HepG2 (cell line): ENCODE data around the gene NR4A2. TPM values are rescaled to one million over a fixed set of nuclear protein-coding genes. Genes with fewer than 3 reads are reported as not detected.

Experiments used
- ATAC-seq: fragments of 200-7000 bp; cut with Tn5 transposase; 3 replicates; pipeline ENCODE4 v1.9.1; 2020; ENCODE audit warnings: mild to moderate bottlenecking, moderate library complexity
- BruUV-seq: library from RNA; stranded (reverse); fragments of 400-500 nt; replicated peaks from 2 replicates; lab custom pipeline; 2021; lab: Mats Ljungman, UMichigan
- CTCF ChIA-PET: fragments of 300-600 bp; formaldehyde crosslinking; extraction: SDS; loops from one replicate; lab custom pipeline; 2021; ENCODE audit warnings: low total read pairs, inconsistent platforms, low intra/inter-chr PET ratio; lab: Yijun Ruan, JAX
- POLR2A ChIA-PET: fragments of 350-600 bp; sonication (Branson Sonifier 250); formaldehyde crosslinking; loops from one replicate; lab custom pipeline; 2020; ENCODE audit warnings: antibody characterized with exemption, inconsistent platforms; lab: Yijun Ruan, JAX
- DNase-seq: peaks from one replicate; pipeline ENCODE4 v3.0.0-alpha.2; 2015; ENCODE audit warnings: low spot score
- FAIRE-seq: peaks from 3 replicates; lab custom pipeline; 2011; peaks lifted over from hg19 to GRCh38; lab: Jason Lieb, UNC
- H2AFZ ChIP-seq: one replicate; pipeline ENCODE4 v1.6.1; 2011; ENCODE audit warnings: low read length, inconsistent platforms
- H3K27ac ChIP-seq: fragments of 300-600 bp; 3 replicates; pipeline ENCODE4 v1.8.0; 2011; ENCODE audit warnings: mixed run types, mild to moderate bottlenecking, mixed read lengths, low read length, inconsistent platforms; ENCODE audit not compliant: insufficient read depth; ENCODE audit errors: extremely low read length
- H3K27me3 ChIP-seq, 2 experiments: fragments of 200-600 bp in 1 of 2; 2 replicates in 1 of 2; 3 replicates in 1 of 2; pipeline versions ENCODE4 v1.6.0 to v1.8.0; 2011; ENCODE audit warnings: low read length in 2 of 2, mild to moderate bottlenecking in 2 of 2, moderate library complexity in 2 of 2, inconsistent platforms in 1 of 2; ENCODE audit not compliant: insufficient read depth in 2 of 2, control insufficient read depth in 1 of 2
- H3K36me3 ChIP-seq, 2 experiments: fragments of 200-600 bp in 1 of 2; replicated peaks in 1 of 2; 2 replicates in 1 of 2; 3 replicates in 1 of 2; pipeline versions ENCODE4 v1.5.1 to v1.8.0; 2011; ENCODE audit warnings: low read length in 2 of 2, inconsistent platforms in 1 of 2; ENCODE audit not compliant: insufficient read depth in 2 of 2, control insufficient read depth in 1 of 2
- H3K4me1 ChIP-seq: 2 replicates; pipeline ENCODE4 v1.5.1; 2012; ENCODE audit warnings: low read length, inconsistent platforms; ENCODE audit not compliant: insufficient read depth
- H3K4me2 ChIP-seq: 2 replicates; pipeline ENCODE4 v1.6.0; 2011; ENCODE audit warnings: low read depth, low read length, inconsistent platforms
- H3K4me3 ChIP-seq, 3 experiments: fragments of 200-600 bp in 1 of 3; sonication (generic), shearing (Covaris generic) in 1 of 3; replicated peaks in 1 of 3; 2 replicates each; pipeline ENCODE4 v1.5.1; 2011 to 2016; ENCODE audit warnings: low read length in 3 of 3, inconsistent platforms in 2 of 3, low read depth in 2 of 3, mild to moderate bottlenecking in 2 of 3, control low read depth in 1 of 3, mixed read lengths in 1 of 3; ENCODE audit not compliant: insufficient read depth in 1 of 3
- H3K79me2 ChIP-seq: one replicate; pipeline ENCODE4 v1.6.1; 2011; ENCODE audit warnings: low read length, inconsistent platforms; ENCODE audit not compliant: insufficient read depth
- H3K9ac ChIP-seq: 2 replicates; pipeline ENCODE4 v1.6.0; 2011; ENCODE audit warnings: mild to moderate bottlenecking, low read depth, low read length, inconsistent platforms; ENCODE audit not compliant: insufficient read depth
- H3K9me3 ChIP-seq: 2 replicates; pipeline ENCODE4 v1.5.1; 2012; ENCODE audit warnings: mild to moderate bottlenecking, low read length
- H4K20me1 ChIP-seq: 2 replicates; pipeline ENCODE4 v1.6.0; 2011; ENCODE audit warnings: inconsistent platforms, mild to moderate bottlenecking, low read length, moderate library complexity; ENCODE audit not compliant: insufficient read depth
- EZH2 ChIP-seq: conservative IDR thresholded peaks from 2 replicates; pipeline ENCODE4 v1.6.1; 2012; ENCODE audit warnings: mild to moderate bottlenecking, low read depth, low read length, moderate library complexity
- HOXD1 ChIP-seq: sonication (generic); formaldehyde crosslinking; IDR thresholded peaks from 2 replicates; pipeline ENCODE4 v1.5.0; 2020; ENCODE audit warnings: missing genetic modification reagents
- KDM5A ChIP-seq: fragments of 200-600 bp; sonication (generic); IDR thresholded peaks from 2 replicates; pipeline ENCODE4 v1.7.0; 2018; ENCODE audit warnings: antibody characterized with exemption, mild to moderate bottlenecking, low read length, borderline replicate concordance
- PHF21A ChIP-seq: sonication (generic); formaldehyde crosslinking; IDR thresholded peaks from 2 replicates; pipeline ENCODE4 v1.5.0; 2020; ENCODE audit warnings: mild to moderate bottlenecking, missing genetic modification reagents
- RFXAP ChIP-seq: sonication (generic); formaldehyde crosslinking; IDR thresholded peaks from 2 replicates; pipeline ENCODE4 v1.4.0; 2020; ENCODE audit warnings: missing genetic modification reagents, borderline replicate concordance
- TGIF2 ChIP-seq: IDR thresholded peaks from 2 replicates; pipeline ENCODE4 v1.6.1; 2016; ENCODE audit warnings: control low read depth, missing compliant biosample characterization
- THAP7 ChIP-seq: sonication (generic); formaldehyde crosslinking; IDR thresholded peaks from 2 replicates; pipeline ENCODE4 v1.8.1; 2023; ENCODE audit warnings: mild to moderate bottlenecking, missing genetic modification reagents
- UBTF ChIP-seq: sonication (generic); formaldehyde crosslinking; IDR thresholded peaks from 2 replicates; pipeline ENCODE4 v1.4.0; 2020; ENCODE audit warnings: mild to moderate bottlenecking, missing genetic modification reagents
- ZNF142 ChIP-seq: sonication (generic); formaldehyde crosslinking; IDR thresholded peaks from 2 replicates; pipeline ENCODE4 v1.4.0; 2020; ENCODE audit warnings: missing genetic modification reagents
- ZNF276 ChIP-seq: sonication (generic); formaldehyde crosslinking; IDR thresholded peaks from 2 replicates; pipeline ENCODE4 v1.4.0; 2020; ENCODE audit warnings: mild to moderate bottlenecking, low read depth, missing genetic modification reagents
- ZNF597 ChIP-seq: sonication (generic); formaldehyde crosslinking; IDR thresholded peaks from 2 replicates; pipeline ENCODE4 v1.5.0; 2020; ENCODE audit warnings: missing genetic modification reagents
- WGBS: methylation state at CpG from one replicate; pipeline ENCODE4 v1.1.6; 2017; ENCODE audit warnings: low lambda C conversion rate; 5-methylcytosine and 5-hydroxymethylcytosine counted together
- in situ Hi-C: cut with HindIII; loops from 2 replicates; pipeline ENCODE4 v1.10.0; 2017; ENCODE audit warnings: low pct_unique_long_range_greater_than_20kb; ENCODE audit not compliant: extremely low pct_ligation_motif_present
- intact Hi-C: fragments of 100-400 bp; cut with micrococcal nuclease; formaldehyde crosslinking; loops from one replicate; pipeline ENCODE4 v1.10.0; 2022; ENCODE audit not compliant: unreplicated experiment
- polyA plus RNA-seq, 8 experiments: library from polyadenylated mRNA; depleted of rRNA in 3 of 8; stranded (reverse) in 7 of 8; unstranded in 1 of 8; fragments of >200 nt; fragmentation: Illumina TruSeq in 4 of 8; extraction: Trizol in 4 of 8; gene quantifications; 2 replicates each; pipeline versions ENCODE4 v1.2.1 to v1.2.3, GENCODE V29; 2011 to 2016; ENCODE audit warnings: low read depth in 4 of 8, missing spikeins in 1 of 8, mixed read lengths in 1 of 8; ENCODE audit not compliant: insufficient read depth in 1 of 8
- total RNA-seq, 5 experiments: library from RNA; depleted of rRNA; stranded (reverse); fragments of >200 nt; fragmentation: Illumina TruSeq; extraction: Trizol; gene quantifications; 2 replicates each; pipeline ENCODE4 v1.2.3, GENCODE V29; 2016; ENCODE audit warnings: low read depth in 1 of 5

Gene NR4A2
- total and polyA plus RNA-seq, 2 of the 13 experiments (the other 11 are each of a cell fraction or from before 2014, with no cell fraction given): not detected

- TF ChIP-seq ZNF597 (CRISPR knock-in tag): no peak
- 0 out of 2 replicates have a peak, but pooled peaks have one; percentile 10 for TF ChIP-seq RFXAP (CRISPR knock-in tag)
- TF ChIP-seq PHF21A (CRISPR knock-in tag): peak; percentile 22; the same call in 1 of the 2 replicates
- no peak for TF ChIP-seq KDM5A
- 0 out of 2 replicates have a peak, but pooled peaks have one; percentile 47 for TF ChIP-seq ZNF276
- TF ChIP-seq TGIF2 (CRISPR knock-in tag): no peak
- 0 out of 2 replicates have a peak, but pooled peaks have one; percentile 2 for TF ChIP-seq ZNF142 (CRISPR knock-in tag)
- TF ChIP-seq UBTF (CRISPR knock-in tag): 0 out of 2 replicates have a peak, but pooled peaks have one; percentile 3
- no peak for TF ChIP-seq HOXD1
- 0 out of 2 replicates have a peak, but pooled peaks have one; percentile 37 for TF ChIP-seq THAP7 (CRISPR knock-in tag)
- TF ChIP-seq EZH2: peak; percentile 84
- intact Hi-C loops: loop anchor here (10.0 kb wide), 3 partner anchors 357 to 723 kb away; no protein-coding TSS in a partner anchor
- H3K4me3 ChIP-seq: peak overlapping the region; percentile 51 to 77 (median 63)
- 10% methylated on average over 12 of the region's 12 CpGs for WGBS
- in situ Hi-C loops: loop anchor here (25.0 kb wide), 1 partner anchor 855 kb away; no protein-coding TSS in a partner anchor
- CTCF ChIA-PET: no interaction called here
- no peak overlapping the region for H3K9ac ChIP-seq
- H4K20me1 ChIP-seq: no peaks in the 10 kb centered on the region
- no TSS peak for BruUV-seq
- DNase-seq (no peak), FAIRE-seq (no peak), ATAC-seq (peak; percentile 2; the same call in 1 of the 3 replicates)
- H3K36me3 ChIP-seq: no peaks in the 10 kb centered on the region
- no peak overlapping the region for H2AFZ ChIP-seq
- peaks cover 30% of the 10 kb centered on the region for H3K4me1 ChIP-seq
- H3K79me2 ChIP-seq: no peaks in the 10 kb centered on the region
- POLR2A ChIA-PET: no interaction called here
- H3K4me2 ChIP-seq: peak overlapping the region; percentile 92
- H3K27me3 ChIP-seq: peaks cover 23 to 80% of the 10 kb centered on the region in 2 experiments
- no peaks in the 10 kb centered on the region for H3K9me3 ChIP-seq
- H3K27ac ChIP-seq: no peak overlapping the region
Measured at GRCh38 chr2:156332284-156332533, 312 bp downstream of the NR4A2 start.
